ENCODE results near the gene NSMCE1.

DNA sequence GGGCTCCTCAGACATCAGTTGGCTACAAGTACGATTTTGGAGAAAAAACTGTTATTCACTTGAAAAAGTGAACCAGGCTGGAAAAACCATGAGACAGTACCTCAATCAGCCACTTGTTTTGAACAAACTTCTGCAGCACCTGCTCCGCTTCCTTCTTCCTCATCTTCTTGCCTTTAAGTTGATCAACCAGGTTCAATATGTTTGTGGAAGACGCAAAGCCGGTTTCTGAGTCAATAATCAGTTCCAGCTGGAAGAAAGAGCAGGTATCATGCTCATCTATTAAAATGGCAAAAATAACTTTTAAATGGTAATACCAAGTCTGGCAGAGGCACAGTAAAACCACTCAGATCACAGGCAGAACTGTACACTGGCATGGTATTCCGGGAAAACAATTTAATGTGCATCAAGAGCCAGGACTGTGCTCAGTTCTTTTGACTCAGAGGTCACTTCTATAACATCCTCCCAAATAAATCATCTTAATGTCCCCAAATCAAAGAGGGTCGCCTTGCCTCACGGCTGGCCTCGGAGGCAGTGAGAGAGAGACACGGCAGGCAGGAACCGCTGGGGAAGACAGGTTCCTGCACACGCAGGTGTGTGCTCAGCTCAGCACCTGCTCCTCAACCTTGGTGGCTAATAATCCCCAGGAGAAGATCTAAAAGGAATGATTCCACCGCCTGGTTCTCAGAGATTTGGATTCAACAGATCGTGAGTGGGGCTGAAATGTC is 35.5 kb downstream of the NSMCE1 start:
- TF ChIP-seq, protein P1, sequence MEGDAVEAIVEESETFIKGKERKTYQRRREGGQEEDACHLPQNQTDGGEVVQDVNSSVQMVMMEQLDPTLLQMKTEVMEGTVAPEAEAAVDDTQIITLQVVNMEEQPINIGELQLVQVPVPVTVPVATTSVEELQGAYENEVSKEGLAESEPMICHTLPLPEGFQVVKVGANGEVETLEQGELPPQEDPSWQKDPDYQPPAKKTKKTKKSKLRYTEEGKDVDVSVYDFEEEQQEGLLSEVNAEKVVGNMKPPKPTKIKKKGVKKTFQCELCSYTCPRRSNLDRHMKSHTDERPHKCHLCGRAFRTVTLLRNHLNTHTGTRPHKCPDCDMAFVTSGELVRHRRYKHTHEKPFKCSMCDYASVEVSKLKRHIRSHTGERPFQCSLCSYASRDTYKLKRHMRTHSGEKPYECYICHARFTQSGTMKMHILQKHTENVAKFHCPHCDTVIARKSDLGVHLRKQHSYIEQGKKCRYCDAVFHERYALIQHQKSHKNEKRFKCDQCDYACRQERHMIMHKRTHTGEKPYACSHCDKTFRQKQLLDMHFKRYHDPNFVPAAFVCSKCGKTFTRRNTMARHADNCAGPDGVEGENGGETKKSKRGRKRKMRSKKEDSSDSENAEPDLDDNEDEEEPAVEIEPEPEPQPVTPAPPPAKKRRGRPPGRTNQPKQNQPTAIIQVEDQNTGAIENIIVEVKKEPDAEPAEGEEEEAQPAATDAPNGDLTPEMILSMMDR (conservative IDR thresholded peaks at IDR 0.05; ENCODE audit: low read depth, low read length) = no peak
- TF ChIP-seq POLR2A (IDR thresholded peaks at IDR 0.05; ENCODE audit: low read depth, low read length) = no peak
